ENCODE measurements around the gene KCNJ9. TPM values are rescaled to one million over a fixed set of nuclear protein-coding genes. Genes with fewer than 3 reads are reported as not detected.
A peak's percentile ranks its signal among the peaks of the same experiment; 100 is the strongest.

The KCNJ9 gene
- total RNA-seq (2022) (not detected in 2 replicates), Bru-seq, nascent RNA (not detected), BruChase-seq, experiment 1, labeled RNA remaining after a 2-hour chase (not detected), BruChase-seq, experiment 2, labeled RNA remaining after a 6-hour chase (not detected)
- long read RNA-seq, result 0 reads

GRCh38 chr1:160081261-160081936 is at the start of gene KCNJ9:
Gene KCNJ9 (plus strand): TSS chr1:160081538. CDS start chr1:160084031, 2,493 bp downstream.
- Histone ChIP-seq H3K4me1 (no peaks in the 10 kb centered on the region), H3K27me3 (replicated peaks; ENCODE audit: control insufficient read depth, insufficient read depth, low read length) (no peaks in the 10 kb centered on the region), H3K36me3 (ENCODE audit: control insufficient read depth, insufficient read depth, low read length) (no peaks in the 10 kb centered on the region), H3K9me3 (no peaks in the 10 kb centered on the region), H3K4me3 (ENCODE audit: low read depth, low read length) (no peak within 1 kb of the TSS)
- no TSS peak for BruUV-seq (replicated peaks)
- no peak for TF ChIP-seq CTCF (IDR thresholded peaks at IDR 0.05; ENCODE audit: insufficient read depth in 1 of 2, low read depth in 1 of 2, low read length in 1 of 2, severe bottlenecking in 1 of 2, unreplicated experiment in 1 of 2)
- ChIA-PET POLR2A (no interaction called here), CTCF (interaction anchor here (0.5 to 1.2 kb wide), 5 partner anchors 15 to 111 kb away, joined by 3 to 6 read pairs (median 3); no protein-coding TSS in a partner anchor)
- DNase-seq, result no peak
- no peak within 1 kb of the TSS for H3K27ac Mint-ChIP-seq (ENCODE audit: unreplicated experiment)
- no peaks in the 10 kb centered on the region for H3K9me3 Mint-ChIP-seq (ENCODE audit: unreplicated experiment)
- H3K36me3 Mint-ChIP-seq (ENCODE audit: insufficient read depth, unreplicated experiment), result no peaks in the 10 kb centered on the region
- H3K4me3 Mint-ChIP-seq (ENCODE audit: unreplicated experiment), result no peak within 1 kb of the TSS
- H3K27me3 Mint-ChIP-seq (ENCODE audit: insufficient read depth, unreplicated experiment), result peaks cover 14% of the 10 kb centered on the region
- H3K4me1 Mint-ChIP-seq (ENCODE audit: low read depth, unreplicated experiment), result peaks cover 7% of the 10 kb centered on the region
- intact Hi-C loops (cut with micrococcal nuclease; ENCODE audit: unreplicated experiment), result loop anchor here (10.0 kb wide), 1 partner anchor 147 kb away; no protein-coding TSS in a partner anchor

- no peaks in the 10 kb centered on the region for H3K27me3 ChIP-seq (replicated peaks; ENCODE audit: control insufficient read depth, insufficient read depth, low read length)
- Mint-ChIP-seq H3K4me1 (ENCODE audit: low read depth, unreplicated experiment) (peaks cover 15% of the 10 kb centered on the region), H3K27me3 (ENCODE audit: insufficient read depth, unreplicated experiment) (peaks cover 6% of the 10 kb centered on the region), H3K27ac (ENCODE audit: unreplicated experiment) (peak overlapping the region; percentile 71), H3K9me3 (ENCODE audit: unreplicated experiment) (no peaks in the 10 kb centered on the region), H3K36me3 (ENCODE audit: insufficient read depth, unreplicated experiment) (no peaks in the 10 kb centered on the region), H3K4me3 (ENCODE audit: unreplicated experiment) (peak overlapping the region; percentile 80)
- H3K4me1 ChIP-seq, result peaks cover 6% of the 10 kb centered on the region
- intact Hi-C loops (cut with micrococcal nuclease; ENCODE audit: unreplicated experiment), result loop anchor here (5.0 kb wide), 1 partner anchor 45 kb away; no protein-coding TSS in a partner anchor
- ChIA-PET CTCF (interaction anchor here (0.6 to 1.6 kb wide), 5 partner anchors 9 to 48 kb away, joined by 3 to 5 read pairs (median 3); no protein-coding TSS in a partner anchor), POLR2A (interaction anchor here (1.2 kb wide), 1 partner anchor 252 kb away, joined by 3 read pairs; the partner anchor contains the start of gene DUSP23)
- peak overlapping the region; percentile 96 for H3K4me3 ChIP-seq (ENCODE audit: low read depth, low read length)
- no peaks in the 10 kb centered on the region for H3K36me3 ChIP-seq (ENCODE audit: control insufficient read depth, insufficient read depth, low read length)
- DNase-seq, result peak in 1 of 2 experiments; percentile 18
- BruUV-seq (replicated peaks), result TSS peak; percentile 30
- no peak for TF ChIP-seq CTCF (IDR thresholded peaks at IDR 0.05; ENCODE audit: insufficient read depth in 1 of 2, low read depth in 1 of 2, low read length in 1 of 2, severe bottlenecking in 1 of 2, unreplicated experiment in 1 of 2)
- no peaks in the 10 kb centered on the region for H3K9me3 ChIP-seq
Measured at GRCh38 chr1:160032165-160032820, 49.0 kb upstream of the KCNJ9 start.

- no TSS peak for BruUV-seq (replicated peaks)
- H3K27me3 Mint-ChIP-seq (ENCODE audit: insufficient read depth, unreplicated experiment), result peaks cover 11% of the 10 kb centered on the region
- Histone ChIP-seq H3K4me3 (ENCODE audit: low read depth, low read length) (no peak overlapping the region), H3K9me3 (no peaks in the 10 kb centered on the region), H3K27me3 (replicated peaks; ENCODE audit: control insufficient read depth, insufficient read depth, low read length) (no peaks in the 10 kb centered on the region), H3K36me3 (ENCODE audit: control insufficient read depth, insufficient read depth, low read length) (no peaks in the 10 kb centered on the region), H3K4me1 (no peaks in the 10 kb centered on the region)
- ChIA-PET POLR2A (no interaction called here), CTCF (interaction anchor here (1.2 kb wide), 1 partner anchor 8 kb away, joined by 3 read pairs; the partner anchor contains the start of gene PIGM)
- no peaks in the 10 kb centered on the region for H3K9me3 Mint-ChIP-seq (ENCODE audit: unreplicated experiment)
- no peak for DNase-seq
- peaks cover 3% of the 10 kb centered on the region for H3K4me1 Mint-ChIP-seq (ENCODE audit: low read depth, unreplicated experiment)
- TF ChIP-seq CTCF (IDR thresholded peaks at IDR 0.05; ENCODE audit: insufficient read depth in 1 of 2, low read depth in 1 of 2, low read length in 1 of 2, severe bottlenecking in 1 of 2, unreplicated experiment in 1 of 2), result no peak
- no peaks in the 10 kb centered on the region for H3K36me3 Mint-ChIP-seq (ENCODE audit: insufficient read depth, unreplicated experiment)
- no peak overlapping the region for H3K4me3 Mint-ChIP-seq (ENCODE audit: unreplicated experiment)
- intact Hi-C loops (cut with micrococcal nuclease; ENCODE audit: unreplicated experiment), result no loop called here
- no peak overlapping the region for H3K27ac Mint-ChIP-seq (ENCODE audit: unreplicated experiment)
Measured at GRCh38 chr1:160040476-160040875, 40.9 kb upstream of the KCNJ9 start.
